A549 treated with RU486 at 1 μM for 4 hours (cell line): Measurements from ENCODE around the gene SYT9. TPM values are rescaled to one million over a fixed set of nuclear protein-coding genes. Genes with fewer than 3 reads are reported as not detected.

Experiments used
- total RNA-seq: library from RNA; stranded (reverse); fragments of 200-300 nt; extraction: Qiagen RNA extraction; gene quantifications from 5 replicates; pipeline ENCODE4 v1.2.3, GENCODE V29; 2022; ENCODE audit warnings: low read depth

The SYT9 gene, protein sequence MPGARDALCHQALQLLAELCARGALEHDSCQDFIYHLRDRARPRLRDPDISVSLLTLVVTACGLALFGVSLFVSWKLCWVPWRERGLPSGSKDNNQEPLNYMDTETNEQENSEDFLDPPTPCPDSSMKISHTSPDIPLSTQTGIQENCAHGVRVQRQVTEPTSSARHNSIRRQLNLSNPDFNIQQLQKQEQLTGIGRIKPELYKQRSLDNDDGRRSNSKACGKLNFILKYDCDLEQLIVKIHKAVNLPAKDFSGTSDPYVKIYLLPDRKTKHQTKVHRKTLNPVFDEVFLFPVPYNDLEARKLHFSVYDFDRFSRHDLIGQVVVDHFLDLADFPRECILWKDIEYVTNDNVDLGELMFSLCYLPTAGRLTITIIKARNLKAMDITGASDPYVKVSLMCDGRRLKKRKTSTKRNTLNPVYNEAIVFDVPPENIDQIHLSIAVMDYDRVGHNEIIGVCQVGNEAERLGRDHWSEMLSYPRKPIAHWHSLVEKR
- total RNA-seq = 0.22 to 0.35 TPM (median 0.30 TPM) in 5 replicates

GRCh38 chr11:7251836-7252682 is at the start of gene SYT9:
SYT9 (plus strand) TSS chr11:7251904; CDS start chr11:7252187, 283 bp downstream.

DNA sequence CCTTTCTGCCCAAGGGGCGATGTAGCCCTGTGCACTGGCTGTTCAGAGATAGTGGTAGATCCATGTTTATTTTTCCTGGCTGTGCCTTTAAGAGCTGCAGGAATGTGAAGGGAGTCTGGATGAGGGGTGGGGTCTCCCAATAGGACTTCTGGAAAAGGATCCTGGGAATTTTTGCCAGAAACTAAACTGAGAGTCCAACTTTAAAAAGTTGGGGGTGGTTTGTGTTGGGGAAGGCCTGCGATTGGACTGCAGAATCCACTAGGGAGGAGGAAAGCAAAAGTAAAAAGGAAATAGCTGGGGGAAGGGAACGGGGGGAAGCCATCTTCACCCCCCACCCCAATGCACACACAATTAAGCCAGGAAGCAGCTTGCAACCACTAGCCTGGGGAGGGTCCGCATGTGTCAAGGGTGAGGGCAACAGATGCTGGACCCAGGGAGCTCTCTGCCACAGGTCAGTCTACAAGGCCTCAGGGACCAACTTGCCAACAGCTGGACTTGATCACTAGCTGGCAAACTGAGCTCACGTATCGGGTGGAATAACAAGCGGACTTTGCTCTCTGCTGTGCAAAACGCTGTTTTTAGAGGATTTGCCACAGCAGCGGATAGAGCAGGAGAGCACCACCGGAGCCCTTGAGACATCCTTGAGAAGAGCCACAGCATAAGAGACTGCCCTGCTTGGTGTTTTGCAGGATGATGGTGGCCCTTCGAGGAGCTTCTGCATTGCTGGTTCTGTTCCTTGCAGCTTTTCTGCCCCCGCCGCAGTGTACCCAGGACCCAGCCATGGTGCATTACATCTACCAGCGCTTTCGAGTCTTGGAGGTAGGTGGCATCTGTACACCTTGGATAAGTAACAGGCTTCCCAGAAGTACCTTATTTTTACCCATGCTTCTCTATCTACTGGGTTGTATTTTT is 233.7 kb downstream of the SYT9 start, which contains the start of gene OLFML1:
Gene OLFML1 (plus strand): TSS at position 321 of the 912 bp plus-strand sequence. CDS start 370 bp downstream, at position 691.

DNA sequence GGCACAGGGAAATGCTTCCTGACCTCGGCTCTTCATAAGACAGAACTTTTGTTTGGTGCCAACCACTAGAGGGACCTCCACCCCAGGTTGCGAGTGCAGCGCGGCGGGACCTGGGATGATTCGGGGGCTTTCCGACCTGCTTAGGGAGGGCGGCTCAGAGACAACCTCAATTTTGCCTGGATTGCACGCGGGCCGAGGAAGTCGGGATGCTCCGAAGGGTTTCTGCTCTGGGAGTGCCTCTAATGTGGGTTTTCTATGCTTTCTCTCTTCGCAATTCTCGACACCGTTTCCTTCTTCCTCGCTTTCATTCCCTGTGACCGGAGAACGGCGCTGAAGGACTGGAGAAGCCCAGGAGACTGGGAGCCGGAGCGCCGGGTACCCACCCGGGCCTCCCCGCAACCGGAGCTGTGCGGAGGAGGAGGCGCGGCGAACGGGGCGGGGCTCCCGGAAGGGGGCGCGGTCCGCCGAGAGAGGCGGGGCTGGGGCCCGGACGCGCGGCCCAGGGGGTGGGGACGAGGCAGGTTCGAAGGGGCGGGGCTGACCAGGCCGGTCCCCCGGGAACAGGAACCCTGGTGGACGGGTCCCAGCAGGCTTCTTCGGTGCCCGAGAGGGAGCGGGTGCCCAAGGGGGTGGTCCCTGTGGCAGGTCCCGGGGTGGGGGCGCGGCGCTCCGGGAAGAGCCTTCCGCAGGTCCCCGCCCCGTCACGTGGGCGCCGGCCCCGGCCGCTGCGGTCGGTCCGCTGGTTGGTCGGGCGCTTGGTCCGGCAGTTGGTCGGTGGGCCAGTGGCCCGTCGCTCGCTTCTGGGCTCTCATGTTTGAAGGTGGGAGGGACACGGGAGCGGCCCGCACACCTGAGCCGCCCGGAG is 261.8 kb downstream of the SYT9 start, which contains the start of gene PPFIBP2:
Gene PPFIBP2 (plus strand): TSS at position 766 of the 865 bp plus-strand sequence. CDS start 35,477 bp downstream, outside the sequence.

Other genes with a start within 250 kb of the SYT9 start
- gene ZNF214, start 231.6 kb upstream of the SYT9 start, total RNA-seq = 0.76 to 1.7 TPM (median 1.2 TPM) in 5 replicates
- not detected in 5 replicates for gene NLRP14, start 231.4 kb upstream of the SYT9 start, total RNA-seq
- gene RBMXL2, start 162.9 kb upstream of the SYT9 start, total RNA-seq = not detected in 5 replicates
- gene OLFML1, start 233.6 kb downstream of the SYT9 start, total RNA-seq = 0.18 TPM in 1 of 5 replicates, not detected in the others